Lung (tissue), 12 donors: Measurements from ENCODE around the gene TMIGD2. TPM values are rescaled to one million over a fixed set of nuclear protein-coding genes. Genes with fewer than 3 reads are reported as not detected.

Experiments used
- ATAC-seq: fragments of 200-7000 bp; cut with Tn5 transposase; one replicate; pipeline ENCODE4 v1.9.1; 2020; ENCODE audit warnings: moderate number of reproducible peaks; ENCODE audit not compliant: insufficient read depth, low FRiP score
- DNase-seq, 3 donors: peaks; one replicate each; pipeline ENCODE4 v3.0.0-alpha.2; 2013 to 2017
- H3K27ac ChIP-seq, 2 donors: one replicate each; pipeline ENCODE4 v1.5.1; 2013; ENCODE audit warnings: mild to moderate bottlenecking in 2 of 2, moderate library complexity in 2 of 2, control low read depth in 1 of 2, inconsistent platforms in 1 of 2, low read depth in 1 of 2, low read length in 1 of 2
- H3K27me3 ChIP-seq, 3 donors: one replicate each; pipeline ENCODE4 v1.5.1; 2013; ENCODE audit warnings: low read length in 2 of 3; ENCODE audit not compliant: control insufficient read depth in 3 of 3, insufficient read depth in 3 of 3
- H3K36me3 ChIP-seq, 4 donors: one replicate each; pipeline ENCODE4 v1.5.1; 2013; ENCODE audit warnings: low read length in 4 of 4, mild to moderate bottlenecking in 1 of 4, moderate library complexity in 1 of 4; ENCODE audit not compliant: control insufficient read depth in 4 of 4, insufficient read depth in 4 of 4
- H3K4me1 ChIP-seq, 5 donors: one replicate each; pipeline ENCODE4 v1.5.1; 2013; ENCODE audit warnings: low read length in 5 of 5, mild to moderate bottlenecking in 2 of 5, moderate library complexity in 1 of 5; ENCODE audit not compliant: control insufficient read depth in 5 of 5, insufficient read depth in 5 of 5
- H3K4me3 ChIP-seq: one replicate; pipeline ENCODE4 v1.5.1; 2013; ENCODE audit warnings: mild to moderate bottlenecking, control low read depth, moderate library complexity
- H3K9ac ChIP-seq, 2 donors: one replicate each; pipeline ENCODE4 v1.5.1; 2013; ENCODE audit warnings: low read length in 2 of 2, control low read depth in 1 of 2; ENCODE audit not compliant: insufficient read depth in 1 of 2
- H3K9me3 ChIP-seq, 4 donors: one replicate each; pipeline ENCODE4 v1.5.1; 2013; ENCODE audit warnings: low read length in 3 of 4, mild to moderate bottlenecking in 1 of 4, moderate library complexity in 1 of 4; ENCODE audit not compliant: control insufficient read depth in 4 of 4, insufficient read depth in 3 of 4
- CTCF ChIP-seq: IDR thresholded peaks from 2 replicates; pipeline ENCODE4 v1.5.1; 2012; ENCODE audit warnings: mild to moderate bottlenecking; ENCODE audit errors: control extremely low read depth, extremely low read depth
- WGBS, 2 donors: extraction: QIAGEN DNeasy Blood & Tissue Kit; methylation state at CpG; one replicate each; pipeline ENCODE4 v1.1.7; 2013; 5-methylcytosine and 5-hydroxymethylcytosine counted together
- polyA plus RNA-seq, 2 donors: library from polyadenylated mRNA; stranded (reverse); fragments of 200-250 nt; gene quantifications; one replicate each; pipeline ENCODE4 v1.2.1, GENCODE V29; 2013
- total RNA-seq, 2 donors: library from RNA; depleted of rRNA in 1 of 2; stranded (reverse); fragments of >200 nt in 1 of 2; gene quantifications; one replicate each; pipeline ENCODE4 v1.2.1, GENCODE V29; 2014 to 2021
- donor health status: control.
- donor health status: control.
- donor health status: Bipolar disorder and iron deficiency.
- donor health status: healthy.
- donor health status: DM: yes; HTN: yes; CAD: no.

The TMIGD2 gene
- total and polyA plus RNA-seq, 4 donors: 0.34 to 1.7 (median 1.1) TPM

GRCh38 chr19:4267901-4268815, 34.0 kb downstream of the TMIGD2 start:
- no peak overlapping the region for H3K27ac ChIP-seq

GRCh38 chr19:4267101-4267900, 34.9 kb downstream of the TMIGD2 start:
- Histone ChIP-seq H3K9ac (no peak overlapping the region), H3K36me3 (peaks cover 0 to 47% (median 15%) of the 10 kb centered on the region in 4 donors), H3K27me3 (no peaks in the 10 kb centered on the region), H3K27ac (no peak overlapping the region), H3K4me1 (no peaks in the 10 kb centered on the region), H3K9me3 (no peaks in the 10 kb centered on the region), H3K4me3 (no peak overlapping the region)
- DNase-seq (peak; percentile 16 to 33 (median 21)), ATAC-seq (peak; percentile 58)
- WGBS, 2 donors: 57 to 59% methylated on average over 21 of the region's 21 CpGs
- peak; percentile 56 for TF ChIP-seq CTCF

More at GRCh38 chr19:4267901-4268815, 34.0 kb downstream of the TMIGD2 start:
- ATAC-seq (no peak), DNase-seq (no peak)
- no peak for TF ChIP-seq CTCF
- 90 to 94% methylated on average over 30 of the region's 30 CpGs for WGBS, 2 donors
- no peaks in the 10 kb centered on the region for H3K4me1 ChIP-seq
- no peak overlapping the region for H3K4me3 ChIP-seq
- H3K9ac ChIP-seq: no peak overlapping the region
- peaks cover 0 to 43% (median 15%) of the 10 kb centered on the region in 4 donors for H3K36me3 ChIP-seq
- H3K27me3 ChIP-seq: no peaks in the 10 kb centered on the region
- H3K9me3 ChIP-seq: no peaks in the 10 kb centered on the region

GRCh38 chr19:4266253-4267000, 35.8 kb downstream of the TMIGD2 start:
- WGBS, 2 donors: 83 to 87% methylated on average over 18 of the region's 18 CpGs
- DNase-seq: no peak
- Histone ChIP-seq H3K4me1 (no peaks in the 10 kb centered on the region), H3K27ac (no peak overlapping the region), H3K36me3 (peaks cover 0 to 47% (median 15%) of the 10 kb centered on the region in 4 donors), H3K9ac (no peak overlapping the region), H3K27me3 (no peaks in the 10 kb centered on the region), H3K9me3 (no peaks in the 10 kb centered on the region), H3K4me3 (no peak overlapping the region)
- no peak for TF ChIP-seq CTCF
- ATAC-seq: no peak
